Adrenal gland (tissue), 12 donors: ENCODE data around the gene ACAD9. TPM values are rescaled to one million over a fixed set of nuclear protein-coding genes. Genes with fewer than 3 reads are reported as not detected.

ENCODE experiments used
- DNase-seq, 7 donors: peaks; one replicate each; pipeline ENCODE4 v3.0.0-alpha.2; 2019 to 2020
- H3K27ac ChIP-seq, 5 donors: fragments of 200-600 bp; sonication (generic) in 4 of 5; 1 replicate in 3 of 5; 2 replicates in 2 of 5; pipeline versions ENCODE4 v1.5.1 to v1.8.0; 2016 to 2020; ENCODE audit warnings: mild to moderate bottlenecking in 1 of 5
- H3K27me3 ChIP-seq: fragments of 200-600 bp; 2 replicates; pipeline ENCODE4 v1.8.0; 2021
- H3K36me3 ChIP-seq, 2 donors: fragments of 200-600 bp; replicated peaks in 1 of 2; 1 replicate in 1 of 2; 2 replicates in 1 of 2; pipeline versions ENCODE4 v1.5.1 to v1.8.0; 2018 to 2022
- H3K4me1 ChIP-seq, 2 donors: fragments of 200-600 bp; replicated peaks in 1 of 2; 1 replicate in 1 of 2; 2 replicates in 1 of 2; pipeline versions ENCODE4 v1.5.1 to v1.8.0; 2018 to 2021
- H3K4me3 ChIP-seq, 4 donors: fragments of 200-600 bp; sonication (generic) in 3 of 4; one replicate each; pipeline ENCODE4 v1.5.1; 2016 to 2018
- H3K9me3 ChIP-seq, 3 donors: fragments of 200-600 bp; sonication (generic) in 1 of 3; replicated peaks in 1 of 3; 1 replicate in 2 of 3; 2 replicates in 1 of 3; pipeline versions ENCODE4 v1.5.1 to v1.8.0; 2016 to 2021
- CTCF ChIP-seq, 6 experiments: fragments of 450-650 bp in 4 of 6; fragments of 200-600 bp in 2 of 6; sonication (generic) in 1 of 6; IDR thresholded peaks; 1 replicate in 5 of 6; 2 replicates in 1 of 6; pipeline versions ENCODE4 v1.5.1 to v1.8.0; 2016 to 2021; ENCODE audit warnings: antibody characterized with exemption in 6 of 6, mild to moderate bottlenecking in 2 of 6, moderate library complexity in 1 of 6
- POLR2A ChIP-seq, 2 donors: fragments of 450-650 bp; IDR thresholded peaks; one replicate each; pipeline ENCODE4 v1.6.1; 2017; ENCODE audit warnings: antibody characterized with exemption in 2 of 2, mild to moderate bottlenecking in 2 of 2, moderate library complexity in 1 of 2
- WGBS, 4 donors: extraction: QIAGEN DNeasy Blood & Tissue Kit in 2 of 4; methylation state at CpG; one replicate each; pipeline versions ENCODE4 v1.1.5 to v1.1.7; 2013 to 2017; 5-methylcytosine and 5-hydroxymethylcytosine counted together
- intact Hi-C, 2 donors: fragments of 100-400 bp; cut with DNase I; formaldehyde crosslinking; loops; one replicate each; pipeline versions ENCODE4 v1.14.1 to v1.15.0; 2022 to 2023
- polyA plus RNA-seq, 3 donors: library from polyadenylated mRNA; stranded (reverse); fragments of 200-250 nt in 2 of 3; fragments of 350-450 nt in 1 of 3; fragmentation: Illumina TruSeq in 1 of 3; extraction: RNeasy Lipid Tissue Mini Kit (QIAGEN cat#74804) in 1 of 3; gene quantifications; one replicate each; pipeline ENCODE4 v1.2.3, GENCODE V29; 2013 to 2014
- total RNA-seq, 9 donors: library from RNA; depleted of rRNA in 4 of 9; stranded (reverse); fragments of >200 nt in 4 of 9; fragments of 120-200 nt in 1 of 9; fragmentation: NEBNext Ultra II Directional in 1 of 9; extraction: Animal tissue kit (Norgen Biotek cat#: 25700) in 1 of 9; gene quantifications; one replicate each; pipeline versions ENCODE4 v1.1.0 to v1.2.4, GENCODE V29; 2013 to 2023
- donor health status: healthy with polysubstance abuse.
- donor health status: Bipolar disorder and iron deficiency.
- donor health status: DM: yes; HTN: yes; CAD: no.
- donor health status: DM: no; HTN: no; CAD: no.
- donor health status: DM: no; HTN: no; CAD: no.
- donor health status: DM: yes; HTN: yes; CAD: no.

ACAD9 gene
- total and polyA plus RNA-seq, 12 donors: 39.1 to 68.0 (median 51.6) TPM

- no peak overlapping the region for H3K27ac ChIP-seq
- 90 to 94% (median 94%) methylated on average over 11 to 15 of the region's 15 CpGs for WGBS, 4 donors
- H3K27me3 ChIP-seq: no peaks in the 10 kb centered on the region
- no peaks in the 10 kb centered on the region for H3K9me3 ChIP-seq
- DNase-seq: no peak
- peaks cover 0 to 97% of the 10 kb centered on the region in 2 donors for H3K36me3 ChIP-seq
- TF ChIP-seq POLR2A (IDR thresholded peaks at IDR 0.05): no peak
- TF ChIP-seq CTCF (IDR thresholded peaks at IDR 0.05): no peak
- intact Hi-C loops: no loop called here
- H3K4me3 ChIP-seq: no peak overlapping the region
- H3K4me1 ChIP-seq: no peaks in the 10 kb centered on the region
Measured at GRCh38 chr3:128907706-128908445, 28.5 kb downstream of the ACAD9 start.

- H3K4me1 ChIP-seq: no peaks in the 10 kb centered on the region
- H3K9me3 ChIP-seq: no peaks in the 10 kb centered on the region
- DNase-seq: no peak
- H3K36me3 ChIP-seq: peaks cover 0 to 97% of the 10 kb centered on the region in 2 donors
- 87 to 100% (median 94%) methylated on average over 3 to 6 of the region's 6 CpGs; no CpG with 5 or more reads in 1 of the 4 donors for WGBS, 4 donors
- intact Hi-C loops: no loop called here
- H3K27me3 ChIP-seq: no peaks in the 10 kb centered on the region
- H3K27ac ChIP-seq: no peak overlapping the region
- H3K4me3 ChIP-seq: no peak overlapping the region
- TF ChIP-seq CTCF (IDR thresholded peaks at IDR 0.05): no peak
- no peak for TF ChIP-seq POLR2A (IDR thresholded peaks at IDR 0.05)
Measured at GRCh38 chr3:128908951-128909350, 29.5 kb downstream of the ACAD9 start.

DNA sequence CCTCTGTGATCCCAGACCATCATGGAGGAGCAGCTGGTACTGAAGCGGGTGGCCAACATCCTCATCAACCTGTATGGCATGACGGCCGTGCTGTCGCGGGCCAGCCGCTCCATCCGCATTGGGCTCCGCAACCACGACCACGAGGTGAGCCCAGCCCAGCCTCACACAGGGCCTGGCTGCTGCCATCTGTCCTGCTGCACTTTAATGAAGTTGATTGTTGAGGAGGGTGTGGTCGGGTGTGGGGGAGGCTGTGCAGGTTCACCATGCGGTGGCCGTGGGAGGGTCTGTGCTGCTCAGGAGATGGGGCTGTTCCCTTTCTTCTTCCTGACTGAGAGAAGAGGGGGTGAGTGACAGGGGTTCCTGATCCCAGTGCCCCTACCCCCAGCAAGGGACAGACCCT is 30.6 kb downstream of the ACAD9 start:
- 95 to 96% (median 95%) methylated on average over 10 to 13 of the region's 13 CpGs for WGBS, 4 donors

GRCh38 chr3:128911911-128912310 is 32.5 kb downstream of the ACAD9 start:
- TF ChIP-seq CTCF (IDR thresholded peaks at IDR 0.05): no peak
- Histone ChIP-seq H3K36me3 (peaks cover 0 to 81% of the 10 kb centered on the region in 2 donors), H3K9me3 (no peaks in the 10 kb centered on the region), H3K27ac (no peak overlapping the region), H3K4me3 (no peak overlapping the region), H3K4me1 (no peaks in the 10 kb centered on the region), H3K27me3 (no peaks in the 10 kb centered on the region)
- intact Hi-C loops: no loop called here
- no peak for DNase-seq
- 87 to 94% (median 90%) methylated on average over 4 to 7 of the region's 7 CpGs for WGBS, 4 donors

More for the DNA sequence above, 30.6 kb downstream of the ACAD9 start:
- no peak for TF ChIP-seq CTCF (IDR thresholded peaks at IDR 0.05)
- TF ChIP-seq POLR2A (IDR thresholded peaks at IDR 0.05): no peak
- no peaks in the 10 kb centered on the region for H3K9me3 ChIP-seq
- intact Hi-C loops: no loop called here
- no peaks in the 10 kb centered on the region for H3K27me3 ChIP-seq
- no peak overlapping the region for H3K4me3 ChIP-seq
- peaks cover 0 to 97% of the 10 kb centered on the region in 2 donors for H3K36me3 ChIP-seq
- H3K27ac ChIP-seq: no peak overlapping the region
- DNase-seq: no peak
- H3K4me1 ChIP-seq: no peaks in the 10 kb centered on the region
